ENCODE results near the gene SUOX. TPM values are rescaled to one million over a fixed set of nuclear protein-coding genes. Genes with fewer than 3 reads are reported as not detected.

SUOX gene
- total RNA-seq, 1 donor from 2014 or later = 13.9 TPM

- Mint-ChIP-seq H3K27me3 (ENCODE audit: low read depth) (no peaks in the 10 kb centered on the region), H3K9me3 (ENCODE audit: low read depth) (no peaks in the 10 kb centered on the region), H3K4me1 (ENCODE audit: low read depth) (peaks cover 24% of the 10 kb centered on the region), H3K27ac (ENCODE audit: unreplicated experiment) (no peak overlapping the region), H3K36me3 (ENCODE audit: low read depth) (no peaks in the 10 kb centered on the region), H3K4me3 (ENCODE audit: unreplicated experiment) (no peak overlapping the region)
- no peak for DNase-seq (ENCODE audit: low spot score)
- TF ChIP-seq CTCF (IDR thresholded peaks at IDR 0.05) = no peak
Observed at GRCh38 chr12:55965240-55965639, 31.8 kb upstream of the SUOX start.

- Mint-ChIP-seq H3K9me3 (ENCODE audit: low read depth) (no peaks in the 10 kb centered on the region), H3K4me3 (ENCODE audit: unreplicated experiment) (peak within 1 kb of the TSS; percentile 87), H3K36me3 (ENCODE audit: low read depth) (peaks cover 1% of the 10 kb centered on the region), H3K27me3 (ENCODE audit: low read depth) (no peaks in the 10 kb centered on the region), H3K27ac (ENCODE audit: unreplicated experiment) (peak within 1 kb of the TSS; percentile 90), H3K4me1 (ENCODE audit: low read depth) (peaks cover 26% of the 10 kb centered on the region)
- no peak for TF ChIP-seq CTCF (IDR thresholded peaks at IDR 0.05)
- no peak for DNase-seq (ENCODE audit: low spot score)
Observed at GRCh38 chr12:55965941-55966407, 31.1 kb upstream of the SUOX start, which contains the start of gene PMEL. PMEL (minus strand) TSS chr12:55966042; CDS start chr12:55966011, 31 bp downstream.

GRCh38 chr12:55966408-55967281 lies 30.4 kb upstream of the SUOX start, which contains the start of gene CDK2:
CDK2 (plus strand) TSS chr12:55966830; CDS start chr12:55967009, 179 bp downstream.
- H3K27ac Mint-ChIP-seq (ENCODE audit: unreplicated experiment) = peak within 1 kb of the TSS; percentile 90
- H3K4me1 Mint-ChIP-seq (ENCODE audit: low read depth) = peaks cover 27% of the 10 kb centered on the region
- H3K9me3 Mint-ChIP-seq (ENCODE audit: low read depth) = no peaks in the 10 kb centered on the region
- DNase-seq (ENCODE audit: low spot score) = peak; percentile 94
- H3K36me3 Mint-ChIP-seq (ENCODE audit: low read depth) = peaks cover 1% of the 10 kb centered on the region
- H3K27me3 Mint-ChIP-seq (ENCODE audit: low read depth) = no peaks in the 10 kb centered on the region
- TF ChIP-seq CTCF (IDR thresholded peaks at IDR 0.05) = no peak
- peak within 1 kb of the TSS; percentile 87 for H3K4me3 Mint-ChIP-seq (ENCODE audit: unreplicated experiment)

- no peak overlapping the region for H3K4me3 Mint-ChIP-seq (ENCODE audit: unreplicated experiment)
- peaks cover 27% of the 10 kb centered on the region for H3K4me1 Mint-ChIP-seq (ENCODE audit: low read depth)
- no peak for TF ChIP-seq CTCF (IDR thresholded peaks at IDR 0.05)
- H3K27me3 Mint-ChIP-seq (ENCODE audit: low read depth) = no peaks in the 10 kb centered on the region
- H3K36me3 Mint-ChIP-seq (ENCODE audit: low read depth) = peaks cover 1% of the 10 kb centered on the region
- DNase-seq (ENCODE audit: low spot score) = no peak
- H3K9me3 Mint-ChIP-seq (ENCODE audit: low read depth) = no peaks in the 10 kb centered on the region
- H3K27ac Mint-ChIP-seq (ENCODE audit: unreplicated experiment) = no peak overlapping the region
Observed at GRCh38 chr12:55969356-55969755, 27.7 kb upstream of the SUOX start.

GRCh38 chr12:55970775-55971174 lies 26.3 kb upstream of the SUOX start:
- Mint-ChIP-seq H3K4me3 (ENCODE audit: unreplicated experiment) (no peak overlapping the region), H3K27me3 (ENCODE audit: low read depth) (no peaks in the 10 kb centered on the region), H3K9me3 (ENCODE audit: low read depth) (no peaks in the 10 kb centered on the region), H3K4me1 (ENCODE audit: low read depth) (peaks cover 27% of the 10 kb centered on the region), H3K27ac (ENCODE audit: unreplicated experiment) (peak overlapping the region; percentile 68), H3K36me3 (ENCODE audit: low read depth) (peaks cover 1% of the 10 kb centered on the region)
- TF ChIP-seq CTCF (IDR thresholded peaks at IDR 0.05) = no peak
- DNase-seq (ENCODE audit: low spot score) = no peak

All from chondrocyte (in vitro differentiated cells).